Measurements from ENCODE around the gene CETP. TPM values are rescaled to one million over a fixed set of nuclear protein-coding genes. Genes with fewer than 3 reads are reported as not detected.

CETP gene
- polyA plus RNA-seq, 1 donor (not counting 4 experiments of a cell fraction or from before 2014, with no cell fraction given), result not detected

- no peaks in the 10 kb centered on the region for H3K9me1 ChIP-seq (ENCODE audit: control insufficient read depth, extremely low read depth, insufficient read depth, low read length)
- no peak overlapping the region for H3K4me3 ChIP-seq (ENCODE audit: control insufficient read depth in 2 of 3, extremely low read depth in 1 of 3, insufficient read depth in 2 of 3, low read depth in 1 of 3, low read length in 3 of 3)
- no peak overlapping the region for H3K27ac ChIP-seq (ENCODE audit: control insufficient read depth, insufficient read depth, low read length)
- TF ChIP-seq EZH2 (IDR thresholded peaks at IDR 0.05; ENCODE audit: low read length), result no peak
- TF ChIP-seq, protein P1, sequence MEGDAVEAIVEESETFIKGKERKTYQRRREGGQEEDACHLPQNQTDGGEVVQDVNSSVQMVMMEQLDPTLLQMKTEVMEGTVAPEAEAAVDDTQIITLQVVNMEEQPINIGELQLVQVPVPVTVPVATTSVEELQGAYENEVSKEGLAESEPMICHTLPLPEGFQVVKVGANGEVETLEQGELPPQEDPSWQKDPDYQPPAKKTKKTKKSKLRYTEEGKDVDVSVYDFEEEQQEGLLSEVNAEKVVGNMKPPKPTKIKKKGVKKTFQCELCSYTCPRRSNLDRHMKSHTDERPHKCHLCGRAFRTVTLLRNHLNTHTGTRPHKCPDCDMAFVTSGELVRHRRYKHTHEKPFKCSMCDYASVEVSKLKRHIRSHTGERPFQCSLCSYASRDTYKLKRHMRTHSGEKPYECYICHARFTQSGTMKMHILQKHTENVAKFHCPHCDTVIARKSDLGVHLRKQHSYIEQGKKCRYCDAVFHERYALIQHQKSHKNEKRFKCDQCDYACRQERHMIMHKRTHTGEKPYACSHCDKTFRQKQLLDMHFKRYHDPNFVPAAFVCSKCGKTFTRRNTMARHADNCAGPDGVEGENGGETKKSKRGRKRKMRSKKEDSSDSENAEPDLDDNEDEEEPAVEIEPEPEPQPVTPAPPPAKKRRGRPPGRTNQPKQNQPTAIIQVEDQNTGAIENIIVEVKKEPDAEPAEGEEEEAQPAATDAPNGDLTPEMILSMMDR (optimal IDR thresholded peaks at IDR 0.05 in 1 of 3, IDR thresholded peaks at IDR 0.05 in 1 of 3, conservative IDR thresholded peaks at IDR 0.05 in 1 of 3; ENCODE audit: extremely low read depth in 1 of 3, insufficient read depth in 2 of 3, low read length in 3 of 3), result no peak
- H3K79me2 ChIP-seq (ENCODE audit: control insufficient read depth, insufficient read depth, low read length), result no peaks in the 10 kb centered on the region
- no peaks in the 10 kb centered on the region for H3K9me3 ChIP-seq (ENCODE audit: control insufficient read depth, low read depth, low read length)
- no peak overlapping the region for H3K4me2 ChIP-seq (ENCODE audit: control insufficient read depth, extremely low read depth, insufficient read depth, low read depth, low read length)
- H3K9ac ChIP-seq (ENCODE audit: control insufficient read depth, extremely low read depth, insufficient read depth, low read length), result no peak overlapping the region
- no peak for FAIRE-seq
- no peaks in the 10 kb centered on the region for H3K36me3 ChIP-seq (ENCODE audit: control insufficient read depth in 2 of 2, extremely low read depth in 1 of 2, insufficient read depth in 2 of 2, low read length in 2 of 2)
- peaks cover 17% of the 10 kb centered on the region for H3K27me3 ChIP-seq (ENCODE audit: control insufficient read depth, extremely low read depth, insufficient read depth, low read length)
- dilution Hi-C loops (cut with MboI; ENCODE audit: extremely low pct_ligation_motif_present, low sequenced_read_pairs), result no loop called here
- no peaks in the 10 kb centered on the region for H3K4me1 ChIP-seq (ENCODE audit: control insufficient read depth, extremely low read depth, insufficient read depth, low read length)
- H2AFZ ChIP-seq (ENCODE audit: control insufficient read depth, low read length), result no peak overlapping the region
- H4K20me1 ChIP-seq (ENCODE audit: control insufficient read depth, extremely low read depth, insufficient read depth, low read length), result no peaks in the 10 kb centered on the region
- DNase-seq (ENCODE audit: low read depth, low spot score), result no peak
Observed at GRCh38 chr16:56969769-56970168, 8.0 kb downstream of the CETP start.

DNA sequence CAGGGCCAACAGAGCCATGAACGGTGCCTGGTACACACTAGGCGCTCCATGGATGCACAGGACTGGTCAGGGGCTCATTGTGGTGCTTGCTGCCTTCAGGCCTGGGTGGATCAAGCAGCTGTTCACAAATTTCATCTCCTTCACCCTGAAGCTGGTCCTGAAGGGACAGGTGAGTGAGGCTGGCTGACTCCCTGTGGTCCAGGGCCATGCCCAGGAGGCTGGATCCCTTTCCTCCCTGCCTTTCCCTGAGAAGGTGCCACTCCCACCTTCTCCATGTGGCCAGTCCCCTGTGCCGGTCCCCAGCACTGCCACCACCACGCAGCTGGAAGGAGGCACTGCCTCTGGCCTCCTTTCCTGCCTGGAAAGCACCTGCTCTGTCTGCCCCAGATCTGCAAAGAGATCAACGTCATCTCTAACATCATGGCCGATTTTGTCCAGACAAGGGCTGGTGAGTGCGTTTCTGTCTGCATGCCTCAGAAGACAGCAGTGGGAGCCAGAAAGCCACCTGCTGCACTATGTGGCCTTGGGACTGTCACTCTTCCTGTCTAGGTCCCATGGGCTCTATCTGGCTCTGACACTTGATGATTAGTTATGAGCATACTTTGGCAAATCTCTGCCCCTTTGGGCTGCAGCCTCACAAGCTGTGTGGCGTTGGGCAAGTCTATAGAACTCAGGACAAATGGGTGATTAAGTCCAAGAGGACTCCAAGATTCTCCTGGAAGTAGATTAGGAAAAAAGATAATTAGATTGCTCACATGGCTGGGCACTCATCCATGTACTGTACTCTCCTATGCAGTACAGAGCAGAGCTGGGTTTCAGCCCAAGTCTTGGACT lies 9.4 kb downstream of the CETP start:
- peaks cover 20% of the 10 kb centered on the region for H3K27me3 ChIP-seq (ENCODE audit: control insufficient read depth, extremely low read depth, insufficient read depth, low read length)
- H3K4me3 ChIP-seq (ENCODE audit: control insufficient read depth in 2 of 3, extremely low read depth in 1 of 3, insufficient read depth in 2 of 3, low read depth in 1 of 3, low read length in 3 of 3), result no peak overlapping the region
- no peaks in the 10 kb centered on the region for H3K79me2 ChIP-seq (ENCODE audit: control insufficient read depth, insufficient read depth, low read length)
- no peaks in the 10 kb centered on the region for H3K9me1 ChIP-seq (ENCODE audit: control insufficient read depth, extremely low read depth, insufficient read depth, low read length)
- no peak overlapping the region for H3K9ac ChIP-seq (ENCODE audit: control insufficient read depth, extremely low read depth, insufficient read depth, low read length)
- no peaks in the 10 kb centered on the region for H3K36me3 ChIP-seq (ENCODE audit: control insufficient read depth in 2 of 2, extremely low read depth in 1 of 2, insufficient read depth in 2 of 2, low read length in 2 of 2)
- H3K27ac ChIP-seq (ENCODE audit: control insufficient read depth, insufficient read depth, low read length), result no peak overlapping the region
- dilution Hi-C loops (cut with MboI; ENCODE audit: extremely low pct_ligation_motif_present, low sequenced_read_pairs), result no loop called here
- H4K20me1 ChIP-seq (ENCODE audit: control insufficient read depth, extremely low read depth, insufficient read depth, low read length), result no peaks in the 10 kb centered on the region
- H2AFZ ChIP-seq (ENCODE audit: control insufficient read depth, low read length), result no peak overlapping the region
- no peak overlapping the region for H3K4me2 ChIP-seq (ENCODE audit: control insufficient read depth, extremely low read depth, insufficient read depth, low read depth, low read length)
- H3K4me1 ChIP-seq (ENCODE audit: control insufficient read depth, extremely low read depth, insufficient read depth, low read length), result no peaks in the 10 kb centered on the region
- TF ChIP-seq, protein P1 (optimal IDR thresholded peaks at IDR 0.05 in 1 of 3, IDR thresholded peaks at IDR 0.05 in 1 of 3, conservative IDR thresholded peaks at IDR 0.05 in 1 of 3; ENCODE audit: extremely low read depth in 1 of 3, insufficient read depth in 2 of 3, low read length in 3 of 3), result no peak
- TF ChIP-seq EZH2 (IDR thresholded peaks at IDR 0.05; ENCODE audit: low read length), result no peak
- no peak for FAIRE-seq
- H3K9me3 ChIP-seq (ENCODE audit: control insufficient read depth, low read depth, low read length), result no peaks in the 10 kb centered on the region
- no peak for DNase-seq (ENCODE audit: low read depth, low spot score)
